ENCODE measurements around the gene KCNH6. TPM values are rescaled to one million over a fixed set of nuclear protein-coding genes. Genes with fewer than 3 reads are reported as not detected.

Gene KCNH6
- total RNA-seq, 1 experiment from 2014 or later: 1.6 TPM

DNA sequence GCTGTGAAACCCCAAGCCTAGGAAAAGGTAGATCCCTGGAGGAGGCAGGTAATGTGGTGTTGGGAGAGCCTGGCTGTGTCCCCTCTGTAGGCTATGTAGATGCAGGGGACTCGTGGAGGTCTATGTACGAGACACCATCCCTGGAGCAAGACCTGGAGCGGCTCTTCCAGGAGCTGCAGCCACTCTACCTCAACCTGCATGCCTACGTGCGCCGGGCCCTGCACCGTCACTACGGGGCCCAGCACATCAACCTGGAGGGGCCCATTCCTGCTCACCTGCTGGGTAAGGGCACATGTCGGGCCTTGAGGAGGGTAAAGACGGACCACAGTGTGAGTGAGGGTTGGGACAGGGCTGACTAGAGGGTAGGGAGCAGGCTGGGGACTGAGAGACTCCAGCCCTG is 34.3 kb upstream of the KCNH6 start:
- Histone ChIP-seq H3K27me3 (ENCODE audit: insufficient read depth, low read length) (no peaks in the 10 kb centered on the region), H3K27ac (ENCODE audit: insufficient read length, low read depth, low read length) (no peak overlapping the region), H3K79me2 (ENCODE audit: insufficient read depth, low read length) (no peaks in the 10 kb centered on the region), H2BK15ac (ENCODE audit: low read depth, low read length) (no peak overlapping the region), H2AFZ (ENCODE audit: low read length) (no peak overlapping the region), H2BK5ac (ENCODE audit: insufficient read length, low read length) (no peak overlapping the region), H4K91ac (ENCODE audit: insufficient read length, low read depth, low read length) (no peak overlapping the region), H3K18ac (ENCODE audit: insufficient read length, low read depth, low read length) (no peak overlapping the region), H3K9me3 (ENCODE audit: control insufficient read depth, low read depth, low read length) (no peaks in the 10 kb centered on the region), H2BK12ac (ENCODE audit: insufficient read length, low read depth, low read length) (no peak overlapping the region), H3K79me1 (ENCODE audit: insufficient read depth, low read depth, low read length, poor library complexity, severe bottlenecking) (no peaks in the 10 kb centered on the region), H3K14ac (ENCODE audit: insufficient read depth, low read length) (no peak overlapping the region), H3T11ph (ENCODE audit: low read length) (no peak overlapping the region), H3K9ac (ENCODE audit: extremely low read depth, insufficient read length, low read length) (no peak overlapping the region), H2BK120ac (ENCODE audit: low read depth, low read length, poor library complexity, severe bottlenecking) (no peak overlapping the region), H3K4ac (ENCODE audit: low read depth, low read length) (no peak overlapping the region), H4K5ac (ENCODE audit: insufficient read length, low read depth, low read length) (no peak overlapping the region), H3K23ac (ENCODE audit: insufficient read length, low read depth, low read length) (no peak overlapping the region), H2BK20ac (ENCODE audit: low read depth, low read length, poor library complexity, severe bottlenecking) (no peak overlapping the region), H3K23me2 (ENCODE audit: insufficient read length, low read depth, low read length, poor library complexity, severe bottlenecking) (no peaks in the 10 kb centered on the region), H3K4me2 (ENCODE audit: insufficient read depth, insufficient read length, low read length) (no peak overlapping the region), H4K8ac (replicated peaks; ENCODE audit: insufficient read length, low read depth, low read length) (no peak overlapping the region), H4K20me1 (ENCODE audit: control insufficient read depth, insufficient read depth, insufficient read length) (no peaks in the 10 kb centered on the region), H3K56ac (ENCODE audit: insufficient read length, low read depth, low read length) (no peak overlapping the region), H3K4me1 (ENCODE audit: insufficient read depth, low read length) (no peaks in the 10 kb centered on the region), H2AK5ac (ENCODE audit: insufficient read length, low read length) (no peak overlapping the region)
- Mint-ChIP-seq H3K27me3 (ENCODE audit: low read depth) (no peaks in the 10 kb centered on the region; the same call in 1 of the 2 replicates), H3K36me3 (ENCODE audit: insufficient read depth in 1 of 3, low read depth in 3 of 3) (no peaks in the 10 kb centered on the region; a peak in 1 of 7 replicates), H3K4me3 (no peak overlapping the region), H3K4me1 (peaks cover 2 to 6% of the 10 kb centered on the region in 2 experiments; a peak in 3 of 4 replicates), H3K27ac (no peak overlapping the region; a peak in 1 of 7 replicates), H3K9me3 (no peaks in the 10 kb centered on the region)
- TF ChIP-seq, protein P1, sequence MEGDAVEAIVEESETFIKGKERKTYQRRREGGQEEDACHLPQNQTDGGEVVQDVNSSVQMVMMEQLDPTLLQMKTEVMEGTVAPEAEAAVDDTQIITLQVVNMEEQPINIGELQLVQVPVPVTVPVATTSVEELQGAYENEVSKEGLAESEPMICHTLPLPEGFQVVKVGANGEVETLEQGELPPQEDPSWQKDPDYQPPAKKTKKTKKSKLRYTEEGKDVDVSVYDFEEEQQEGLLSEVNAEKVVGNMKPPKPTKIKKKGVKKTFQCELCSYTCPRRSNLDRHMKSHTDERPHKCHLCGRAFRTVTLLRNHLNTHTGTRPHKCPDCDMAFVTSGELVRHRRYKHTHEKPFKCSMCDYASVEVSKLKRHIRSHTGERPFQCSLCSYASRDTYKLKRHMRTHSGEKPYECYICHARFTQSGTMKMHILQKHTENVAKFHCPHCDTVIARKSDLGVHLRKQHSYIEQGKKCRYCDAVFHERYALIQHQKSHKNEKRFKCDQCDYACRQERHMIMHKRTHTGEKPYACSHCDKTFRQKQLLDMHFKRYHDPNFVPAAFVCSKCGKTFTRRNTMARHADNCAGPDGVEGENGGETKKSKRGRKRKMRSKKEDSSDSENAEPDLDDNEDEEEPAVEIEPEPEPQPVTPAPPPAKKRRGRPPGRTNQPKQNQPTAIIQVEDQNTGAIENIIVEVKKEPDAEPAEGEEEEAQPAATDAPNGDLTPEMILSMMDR (conservative IDR thresholded peaks at IDR 0.05): no peak
- no CpG with 5 or more reads among the region's 10 CpGs for WGBS (ENCODE audit: extremely low coverage, insufficient read length, low lambda C conversion rate)
- DNase-seq: no peak

Measured in H9 (cell line).